ENCODE results near the gene WDR36. TPM values are rescaled to one million over a fixed set of nuclear protein-coding genes. Genes with fewer than 3 reads are reported as not detected.

The WDR36 gene
- total and polyA plus RNA-seq, 2 experiments from 2014 or later = 18.5 to 56.8 TPM

GRCh38 chr5:111113678-111114077, 21.5 kb downstream of the WDR36 start:
- Histone ChIP-seq H3K4me3 (no peak overlapping the region), H3K27ac (ENCODE audit: low read depth) (no peak overlapping the region), H3K36me3 (ENCODE audit: insufficient read depth) (peaks cover 23% of the 10 kb centered on the region; the same call in 1 of the 2 replicates), H3K4me1 (ENCODE audit: insufficient read depth) (peaks cover 33% of the 10 kb centered on the region), H3K9me2 (ENCODE audit: insufficient read depth) (no peaks in the 10 kb centered on the region), H3K79me2 (replicated peaks; ENCODE audit: insufficient read depth) (no peaks in the 10 kb centered on the region), H2AFZ (no peak overlapping the region), H3K4me2 (no peak overlapping the region), H4K20me1 (replicated peaks; ENCODE audit: insufficient read depth) (no peaks in the 10 kb centered on the region; the same call in 1 of the 2 replicates), H3F3A (replicated peaks; ENCODE audit: low read depth) (no peaks in the 10 kb centered on the region), H3K27me3 (ENCODE audit: insufficient read depth) (no peaks in the 10 kb centered on the region)
- Mint-ChIP-seq H3K4me3 (no peak overlapping the region), H3K27me3 (ENCODE audit: insufficient read depth, low read depth, poor library complexity) (no peaks in the 10 kb centered on the region), H3K9me3 (no peaks in the 10 kb centered on the region), H3K4me1 (peaks cover 31% of the 10 kb centered on the region), H3K36me3 (ENCODE audit: low read depth) (peaks cover 28% of the 10 kb centered on the region; the same call in 2 of the 3 replicates), H3K27ac (no peak overlapping the region; the same call in 1 of the 2 replicates)
- no peak for ATAC-seq
- DNase-seq (ENCODE audit: low spot score) = no peak
- TF ChIP-seq EZH2 (IDR thresholded peaks at IDR 0.05; ENCODE audit: low read depth, unreplicated experiment) (no peak), NANOG (IDR thresholded peaks at IDR 0.05; ENCODE audit: borderline replicate concordance) (no peak), CREB1 (CRISPR knock-in tag; IDR thresholded peaks at IDR 0.05; ENCODE audit: low read depth) (no peak), EZH2phosphoT487 (IDR thresholded peaks at IDR 0.05; ENCODE audit: unreplicated experiment) (no peak), ZNF114 (CRISPR knock-in tag; IDR thresholded peaks at IDR 0.05) (no peak), POLR2AphosphoS5 (IDR thresholded peaks at IDR 0.05; ENCODE audit: low read depth) (no peak), CTCF (conservative IDR thresholded peaks at IDR 0.05; ENCODE audit: low read depth in 2 of 2) (no peak), JUNB (IDR thresholded peaks at IDR 0.05; ENCODE audit: unreplicated experiment) (no peak), ZNF331 (CRISPR knock-in tag; IDR thresholded peaks at IDR 0.05; ENCODE audit: low read depth) (no peak), ZNF462 (CRISPR knock-in tag; IDR thresholded peaks at IDR 0.05) (no peak), STAT1 (IDR thresholded peaks at IDR 0.05; ENCODE audit: unreplicated experiment) (no peak)
- TF ChIP-seq, protein P1, sequence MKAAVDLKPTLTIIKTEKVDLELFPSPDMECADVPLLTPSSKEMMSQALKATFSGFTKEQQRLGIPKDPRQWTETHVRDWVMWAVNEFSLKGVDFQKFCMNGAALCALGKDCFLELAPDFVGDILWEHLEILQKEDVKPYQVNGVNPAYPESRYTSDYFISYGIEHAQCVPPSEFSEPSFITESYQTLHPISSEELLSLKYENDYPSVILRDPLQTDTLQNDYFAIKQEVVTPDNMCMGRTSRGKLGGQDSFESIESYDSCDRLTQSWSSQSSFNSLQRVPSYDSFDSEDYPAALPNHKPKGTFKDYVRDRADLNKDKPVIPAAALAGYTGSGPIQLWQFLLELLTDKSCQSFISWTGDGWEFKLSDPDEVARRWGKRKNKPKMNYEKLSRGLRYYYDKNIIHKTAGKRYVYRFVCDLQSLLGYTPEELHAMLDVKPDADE (IDR thresholded peaks at IDR 0.05) = no peak
- TF ChIP-seq, protein P2, sequence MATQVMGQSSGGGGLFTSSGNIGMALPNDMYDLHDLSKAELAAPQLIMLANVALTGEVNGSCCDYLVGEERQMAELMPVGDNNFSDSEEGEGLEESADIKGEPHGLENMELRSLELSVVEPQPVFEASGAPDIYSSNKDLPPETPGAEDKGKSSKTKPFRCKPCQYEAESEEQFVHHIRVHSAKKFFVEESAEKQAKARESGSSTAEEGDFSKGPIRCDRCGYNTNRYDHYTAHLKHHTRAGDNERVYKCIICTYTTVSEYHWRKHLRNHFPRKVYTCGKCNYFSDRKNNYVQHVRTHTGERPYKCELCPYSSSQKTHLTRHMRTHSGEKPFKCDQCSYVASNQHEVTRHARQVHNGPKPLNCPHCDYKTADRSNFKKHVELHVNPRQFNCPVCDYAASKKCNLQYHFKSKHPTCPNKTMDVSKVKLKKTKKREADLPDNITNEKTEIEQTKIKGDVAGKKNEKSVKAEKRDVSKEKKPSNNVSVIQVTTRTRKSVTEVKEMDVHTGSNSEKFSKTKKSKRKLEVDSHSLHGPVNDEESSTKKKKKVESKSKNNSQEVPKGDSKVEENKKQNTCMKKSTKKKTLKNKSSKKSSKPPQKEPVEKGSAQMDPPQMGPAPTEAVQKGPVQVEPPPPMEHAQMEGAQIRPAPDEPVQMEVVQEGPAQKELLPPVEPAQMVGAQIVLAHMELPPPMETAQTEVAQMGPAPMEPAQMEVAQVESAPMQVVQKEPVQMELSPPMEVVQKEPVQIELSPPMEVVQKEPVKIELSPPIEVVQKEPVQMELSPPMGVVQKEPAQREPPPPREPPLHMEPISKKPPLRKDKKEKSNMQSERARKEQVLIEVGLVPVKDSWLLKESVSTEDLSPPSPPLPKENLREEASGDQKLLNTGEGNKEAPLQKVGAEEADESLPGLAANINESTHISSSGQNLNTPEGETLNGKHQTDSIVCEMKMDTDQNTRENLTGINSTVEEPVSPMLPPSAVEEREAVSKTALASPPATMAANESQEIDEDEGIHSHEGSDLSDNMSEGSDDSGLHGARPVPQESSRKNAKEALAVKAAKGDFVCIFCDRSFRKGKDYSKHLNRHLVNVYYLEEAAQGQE (IDR thresholded peaks at IDR 0.05; ENCODE audit: unreplicated experiment) = no peak

All from GM23338 (cell line).